B cell (primary cell): Measurements from ENCODE around the gene PTPRE. TPM values are rescaled to one million over a fixed set of nuclear protein-coding genes. Genes with fewer than 3 reads are reported as not detected.

ENCODE experiments used
- ATAC-seq: fragments of 200-7000 bp; cut with Tn5 transposase; one replicate; pipeline ENCODE4 v1.10.0; 2021; ENCODE audit warnings: low read depth, mild to moderate bottlenecking, moderate number of reproducible peaks, moderate library complexity
- CTCF ChIA-PET: fragments of 350-600 bp; sonication (Branson Sonifier 250); formaldehyde crosslinking; loops from one replicate; lab custom pipeline; 2021; ENCODE audit warnings: antibody characterized with exemption, inconsistent platforms; lab: Charles Lee
- POLR2A ChIA-PET: fragments of 350-600 bp; sonication (Branson Sonifier 250); formaldehyde crosslinking; loops from one replicate; lab custom pipeline; 2021; ENCODE audit warnings: antibody characterized with exemption; lab: Charles Lee
- DNase-seq: peaks from one replicate; pipeline ENCODE4 v3.0.0; 2013
- H2AFZ ChIP-seq: 2 replicates; pipeline ENCODE4 v1.6.1; 2012; ENCODE audit warnings: mild to moderate bottlenecking, low read depth, low read length; ENCODE audit not compliant: insufficient read depth, poor library complexity, severe bottlenecking
- H3K27ac ChIP-seq, 2 donors: 1 replicate in 1 of 2; 2 replicates in 1 of 2; pipeline ENCODE4 v1.5.1; 2012 to 2013; ENCODE audit warnings: low read length in 2 of 2, mild to moderate bottlenecking in 2 of 2, moderate library complexity in 1 of 2
- H3K27me3 ChIP-seq, 4 experiments: fragments of 200-600 bp in 1 of 4; sonication (generic) in 1 of 4; replicated peaks in 1 of 4; 1 replicate in 2 of 4; 2 replicates in 2 of 4; pipeline versions ENCODE4 v1.6.1 to v1.7.0; 2013 to 2016; ENCODE audit warnings: low read length in 3 of 4, mild to moderate bottlenecking in 2 of 4, mixed read lengths in 1 of 4, moderate library complexity in 1 of 4; ENCODE audit not compliant: insufficient read depth in 4 of 4, control insufficient read depth in 3 of 4; ENCODE audit errors: control extremely low read depth in 1 of 4
- H3K36me3 ChIP-seq, 2 experiments: replicated peaks in 1 of 2; 1 replicate in 1 of 2; 2 replicates in 1 of 2; pipeline versions ENCODE4 v1.6.1 to v1.7.1; 2013; ENCODE audit warnings: low read length in 1 of 2; ENCODE audit not compliant: insufficient read depth in 2 of 2, control insufficient read depth in 1 of 2; ENCODE audit errors: control extremely low read depth in 1 of 2, extremely low read depth in 1 of 2
- H3K4me1 ChIP-seq, 2 donors: fragments of 200-600 bp in 1 of 2; sonication (generic) in 1 of 2; 1 replicate in 1 of 2; 2 replicates in 1 of 2; pipeline versions ENCODE4 v1.5.1 to v1.6.1; 2013 to 2017; ENCODE audit warnings: low read length in 2 of 2; ENCODE audit not compliant: control insufficient read depth in 2 of 2, insufficient read depth in 2 of 2
- H3K4me2 ChIP-seq: replicated peaks from 2 replicates; pipeline ENCODE3; 2012; ENCODE audit warnings: mild to moderate bottlenecking, low read depth, low read length; ENCODE audit not compliant: poor library complexity, severe bottlenecking
- H3K4me3 ChIP-seq, 5 experiments: fragments of 200-600 bp in 1 of 5; sonication (generic) in 1 of 5; 1 replicate in 3 of 5; 2 replicates in 2 of 5; pipeline versions ENCODE4 v1.5.1 to v1.7.0; 2011 to 2016; ENCODE audit warnings: low read length in 4 of 5, mild to moderate bottlenecking in 4 of 5, low read depth in 2 of 5, control low read depth in 1 of 5, moderate library complexity in 1 of 5; ENCODE audit not compliant: insufficient read depth in 1 of 5; ENCODE audit errors: control extremely low read depth in 1 of 5, extremely low read depth in 1 of 5
- H3K79me2 ChIP-seq: fragments of 200-600 bp; sonication (generic); one replicate; pipeline ENCODE4 v1.6.0; 2016; ENCODE audit warnings: low read length; ENCODE audit not compliant: control insufficient read depth, insufficient read depth
- H3K9ac ChIP-seq: fragments of 200-600 bp; sonication (generic); 2 replicates; pipeline ENCODE4 v1.6.1; 2017; ENCODE audit warnings: mild to moderate bottlenecking, low read length, moderate library complexity
- H3K9me3 ChIP-seq, 3 donors: one replicate each; pipeline versions ENCODE4 v1.6.1 to v1.7.1; 2013; ENCODE audit warnings: low read length in 2 of 3; ENCODE audit not compliant: control insufficient read depth in 2 of 3, insufficient read depth in 1 of 3; ENCODE audit errors: control extremely low read depth in 1 of 3
- H4K20me1 ChIP-seq: 2 replicates; pipeline ENCODE4 v1.6.0; 2012; ENCODE audit warnings: mild to moderate bottlenecking, low read length; ENCODE audit not compliant: insufficient read depth, control insufficient read depth, poor library complexity, severe bottlenecking
- H3K27ac Mint-ChIP-seq: one replicate; pipeline ENCODE4 v1.8.0; 2021; ENCODE audit warnings: mixed read lengths
- H3K27me3 Mint-ChIP-seq: one replicate; pipeline ENCODE4 v1.8.0; 2021; ENCODE audit warnings: mixed read lengths
- H3K4me1 Mint-ChIP-seq: one replicate; pipeline ENCODE4 v1.8.0; 2021; ENCODE audit warnings: mixed read lengths
- H3K4me3 Mint-ChIP-seq: one replicate; pipeline ENCODE4 v1.8.0; 2021; ENCODE audit warnings: mixed read lengths
- H3K9me3 Mint-ChIP-seq: one replicate; pipeline ENCODE4 v1.8.0; 2022; ENCODE audit warnings: mixed read lengths; ENCODE audit not compliant: insufficient read depth
- CTCF ChIP-seq: fragments of 200-600 bp; IDR thresholded peaks from one replicate; pipeline ENCODE4 v1.8.0; 2022; ENCODE audit warnings: antibody characterized with exemption, mild to moderate bottlenecking
- EZH2 ChIP-seq: IDR thresholded peaks from 2 replicates; pipeline ENCODE4 v1.6.1; 2012; ENCODE audit warnings: borderline replicate concordance, low read depth, mild to moderate bottlenecking, moderate library complexity, low read length; ENCODE audit not compliant: insufficient read depth, poor library complexity, severe bottlenecking
- WGBS: methylation state at CpG from one replicate; pipeline ENCODE4 v1.1.5; 2013; ENCODE audit warnings: missing lambda C conversion rate; ENCODE audit not compliant: insufficient coverage; 5-methylcytosine and 5-hydroxymethylcytosine counted together
- intact Hi-C: fragments of 100-400 bp; cut with micrococcal nuclease; formaldehyde crosslinking; loops from one replicate; pipeline ENCODE4 v1.10.0; 2022
- polyA plus RNA-seq: library from polyadenylated mRNA; depleted of rRNA; stranded (reverse); fragments of >200 nt; gene quantifications from 2 replicates; pipeline ENCODE4 v1.2.3, GENCODE V29; 2012
- total RNA-seq, 2 donors: library from RNA; stranded (reverse); fragments of 120-200 nt in 1 of 2; gene quantifications; 1 replicate in 1 of 2; 2 replicates in 1 of 2; pipeline versions ENCODE4 v1.2.3 to v1.2.4, GENCODE V29; 2013 to 2022

Gene PTPRE
- total and polyA plus RNA-seq, 2 donors (not counting 1 experiment from before 2014, with no cell fraction given): 6.6 to 32.7 TPM

- H3K4me1 Mint-ChIP-seq: no peaks in the 10 kb centered on the region
- no peak overlapping the region for H2AFZ ChIP-seq
- H3K36me3 ChIP-seq: no peaks in the 10 kb centered on the region
- ChIA-PET POLR2A (no interaction called here), CTCF (no interaction called here)
- no peak overlapping the region for H3K27ac Mint-ChIP-seq
- no peaks in the 10 kb centered on the region for H3K4me1 ChIP-seq
- peaks cover 0 to 4% (median 2%) of the 10 kb centered on the region in 4 experiments for H3K27me3 ChIP-seq
- no peak overlapping the region for H3K27ac ChIP-seq
- 88% methylated on average over 6 of the region's 10 CpGs for WGBS
- H3K4me3 Mint-ChIP-seq: no peak overlapping the region
- no peak overlapping the region for H3K4me3 ChIP-seq
- H3K4me2 ChIP-seq: no peak overlapping the region
- TF ChIP-seq EZH2 (no peak), CTCF (no peak)
- no peak for ATAC-seq
- no peaks in the 10 kb centered on the region for H3K79me2 ChIP-seq
- intact Hi-C loops: no loop called here
- H3K9me3 Mint-ChIP-seq: no peaks in the 10 kb centered on the region
- no peak overlapping the region for H3K9ac ChIP-seq
- H3K27me3 Mint-ChIP-seq: no peaks in the 10 kb centered on the region
- no peaks in the 10 kb centered on the region for H4K20me1 ChIP-seq
- no peak for DNase-seq
- H3K9me3 ChIP-seq: peaks cover 0 to 5% (median 0%) of the 10 kb centered on the region in 3 donors
These were observed 21.3 kb downstream of the PTPRE start for GRCh38 chr10:127928021-127928806.

- Histone ChIP-seq H3K36me3 (no peaks in the 10 kb centered on the region), H4K20me1 (no peaks in the 10 kb centered on the region), H3K4me2 (no peak overlapping the region), H3K9me3 (peaks cover 0 to 5% (median 0%) of the 10 kb centered on the region in 3 donors), H3K9ac (no peak overlapping the region), H3K27me3 (peaks cover 0 to 4% (median 0%) of the 10 kb centered on the region in 4 experiments), H2AFZ (no peak overlapping the region), H3K79me2 (no peaks in the 10 kb centered on the region), H3K4me1 (no peaks in the 10 kb centered on the region), H3K27ac (no peak overlapping the region), H3K4me3 (no peak overlapping the region)
- ATAC-seq (no peak), DNase-seq (no peak)
- Mint-ChIP-seq H3K27ac (no peak overlapping the region), H3K4me3 (no peak overlapping the region), H3K27me3 (peaks cover 4% of the 10 kb centered on the region), H3K4me1 (no peaks in the 10 kb centered on the region), H3K9me3 (no peaks in the 10 kb centered on the region)
- no peak for TF ChIP-seq CTCF
- TF ChIP-seq EZH2: no peak
- intact Hi-C loops: no loop called here
- POLR2A ChIA-PET: no interaction called here
- WGBS: 96% methylated on average over 11 of the region's 15 CpGs
- CTCF ChIA-PET: no interaction called here
These were observed 25.8 kb downstream of the PTPRE start for GRCh38 chr10:127932521-127933270.
